Activated effector memory CD4-positive, alpha-beta T cell treated with Interleukin-2 at 50 U/mL for 16 hours (primary cell): ENCODE results near the gene IL17C.

Source experiments
- DNase-seq: peaks from one replicate; pipeline ENCODE4 v3.0.0-alpha.2; 2020

IL17C gene

DNA sequence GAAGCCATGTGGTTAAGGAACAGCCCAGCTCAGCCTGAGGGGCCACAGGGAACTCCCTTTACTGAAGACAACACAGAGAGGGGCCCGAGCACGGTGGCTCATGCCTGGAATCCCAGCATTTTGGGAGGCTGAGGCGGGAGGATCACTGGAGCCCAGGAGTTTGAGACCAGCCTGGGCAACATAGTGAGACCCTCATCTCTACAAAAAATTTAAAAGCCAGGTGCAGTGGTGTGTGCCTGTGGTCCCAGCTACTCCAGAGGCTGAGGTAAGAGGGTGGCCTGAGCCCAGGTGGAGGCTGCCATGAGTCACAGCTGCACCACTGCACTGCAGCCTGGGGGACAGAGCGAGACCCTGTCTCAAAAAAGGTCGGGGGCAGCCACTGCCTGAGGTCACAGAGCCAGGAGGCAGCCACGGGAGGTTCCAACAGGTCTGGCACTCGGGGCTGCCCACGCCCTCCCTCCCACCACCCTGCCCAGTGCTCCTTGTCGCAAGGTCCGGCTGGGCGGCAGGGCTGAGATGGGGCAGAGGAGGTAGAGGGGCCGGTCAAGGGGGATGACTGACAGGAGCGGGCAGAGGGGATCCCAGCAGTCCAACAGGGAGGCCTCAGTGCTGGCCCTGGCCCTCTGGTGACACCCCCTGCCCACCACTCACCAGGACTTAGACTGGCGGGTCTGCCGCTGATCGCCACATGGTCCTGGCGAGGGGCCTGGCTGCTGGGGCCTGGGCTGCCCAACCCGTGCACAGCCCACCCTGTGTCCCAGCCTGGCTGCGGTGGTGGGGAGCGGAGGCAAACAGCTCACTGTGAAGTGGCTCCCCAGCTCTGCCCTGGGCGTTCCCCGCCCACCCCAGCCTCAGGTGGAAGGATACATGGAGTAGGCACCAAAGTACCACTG lies 9.1 kb downstream of the IL17C start:
- DNase-seq = no peak

DNA sequence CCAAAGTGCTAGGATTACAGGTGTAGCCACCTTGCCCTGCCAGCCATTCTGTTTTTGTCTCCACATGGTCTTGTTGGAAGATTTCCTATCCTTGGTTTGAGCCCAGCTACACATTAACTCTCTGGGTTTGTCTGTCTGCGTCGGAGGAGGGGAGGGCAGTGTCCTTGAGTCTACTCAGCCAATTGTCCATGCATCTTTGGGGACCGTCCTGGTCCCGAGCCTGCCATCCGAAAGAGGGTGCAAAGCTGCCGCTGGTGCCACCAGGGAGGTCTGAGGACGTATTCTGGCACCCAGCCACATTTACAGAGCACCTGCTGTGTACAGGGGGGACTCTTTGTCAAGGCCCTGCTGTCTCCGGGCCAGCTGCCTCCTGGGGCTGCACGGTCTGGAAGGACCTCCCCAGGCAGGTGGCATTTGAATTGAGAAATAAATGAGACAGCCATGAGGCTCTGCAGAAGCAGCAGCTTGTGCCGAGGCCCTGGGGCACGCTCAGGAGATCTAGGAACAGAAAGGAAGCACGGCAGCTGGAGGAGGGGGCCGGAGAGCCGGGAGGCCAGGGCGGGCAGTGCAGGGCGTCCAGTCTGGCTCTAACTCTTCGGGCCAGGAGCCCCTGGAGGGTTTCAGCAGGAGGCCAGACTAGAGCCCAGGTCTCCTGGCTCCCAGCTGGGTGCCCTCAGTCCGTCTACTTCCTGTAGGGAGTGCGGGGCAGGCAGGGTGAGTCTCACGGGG lies 11.0 kb downstream of the IL17C start:
- DNase-seq = no peak

DNA sequence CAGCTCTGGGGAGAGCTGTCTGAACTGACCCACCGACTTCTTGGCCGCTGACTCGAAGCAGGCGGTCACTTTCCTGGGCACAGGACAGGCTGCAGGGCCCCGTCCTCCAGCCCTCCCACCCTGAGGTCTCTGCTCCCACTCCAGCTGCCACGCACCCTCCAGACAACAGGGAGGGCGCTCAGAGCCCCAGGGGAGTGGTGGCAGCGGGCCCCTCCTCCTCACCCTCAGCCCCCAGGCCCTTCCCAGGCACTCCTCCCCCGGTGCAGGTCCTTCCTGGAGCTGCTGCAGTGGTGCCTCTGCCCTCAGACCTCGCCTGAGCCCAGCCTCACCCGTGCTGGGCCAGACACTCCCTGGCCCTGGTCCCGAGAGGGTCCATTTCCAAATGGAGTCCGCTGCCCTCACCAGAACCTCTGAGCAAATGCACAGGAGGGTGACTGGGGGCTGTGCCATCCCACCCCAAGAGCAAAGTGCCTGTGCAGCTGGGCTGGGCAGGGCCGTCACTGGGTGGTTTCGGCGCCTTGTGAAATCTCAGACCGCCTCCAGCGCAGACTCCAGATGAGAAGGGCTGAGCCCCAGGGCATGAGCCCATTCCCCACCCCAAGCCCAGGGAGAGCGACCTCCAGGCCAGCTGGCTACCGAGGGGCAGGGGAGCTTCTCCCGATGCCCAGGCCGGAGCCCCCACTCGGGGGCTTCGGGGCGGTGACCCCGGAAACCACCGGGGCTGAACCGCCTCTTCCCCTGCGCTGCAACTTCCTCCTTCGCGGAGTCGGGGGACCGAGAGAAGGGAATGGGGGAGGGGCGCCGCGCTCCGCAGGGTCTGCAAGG lies 11.8 kb downstream of the IL17C start:
- no peak for DNase-seq

DNA sequence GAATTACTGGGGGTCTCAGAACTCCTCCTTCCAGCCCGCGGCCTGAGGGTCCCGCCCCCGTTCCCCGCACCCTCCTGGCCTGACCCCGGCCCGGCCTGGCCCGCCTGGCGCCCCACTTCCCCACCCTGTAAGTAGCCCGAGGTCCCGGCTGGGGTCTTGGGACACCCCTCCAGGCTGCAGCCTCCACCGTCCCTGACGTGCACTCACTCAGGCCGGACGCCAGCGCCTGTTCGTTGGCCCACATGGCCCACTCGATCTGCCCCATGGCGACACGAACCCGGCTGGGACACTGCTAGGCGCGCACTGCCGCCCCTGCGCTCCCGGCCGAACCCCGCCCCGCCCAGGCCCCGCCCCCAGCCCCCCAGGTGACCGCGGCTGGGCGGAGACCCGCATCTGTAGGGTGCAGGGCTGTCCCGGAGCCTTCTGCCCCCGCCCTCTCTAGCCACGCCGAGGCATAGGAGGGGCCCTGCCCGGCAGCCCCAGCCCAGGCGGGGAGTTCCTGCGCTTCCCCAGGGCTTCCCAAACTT lies 12.4 kb downstream of the IL17C start, which contains the start of gene CYBA:
CYBA (minus strand) TSS at position 305 of the 527 bp plus-strand sequence; CDS start at position 265, 40 bp downstream.
- peak; percentile 80 for DNase-seq

DNA sequence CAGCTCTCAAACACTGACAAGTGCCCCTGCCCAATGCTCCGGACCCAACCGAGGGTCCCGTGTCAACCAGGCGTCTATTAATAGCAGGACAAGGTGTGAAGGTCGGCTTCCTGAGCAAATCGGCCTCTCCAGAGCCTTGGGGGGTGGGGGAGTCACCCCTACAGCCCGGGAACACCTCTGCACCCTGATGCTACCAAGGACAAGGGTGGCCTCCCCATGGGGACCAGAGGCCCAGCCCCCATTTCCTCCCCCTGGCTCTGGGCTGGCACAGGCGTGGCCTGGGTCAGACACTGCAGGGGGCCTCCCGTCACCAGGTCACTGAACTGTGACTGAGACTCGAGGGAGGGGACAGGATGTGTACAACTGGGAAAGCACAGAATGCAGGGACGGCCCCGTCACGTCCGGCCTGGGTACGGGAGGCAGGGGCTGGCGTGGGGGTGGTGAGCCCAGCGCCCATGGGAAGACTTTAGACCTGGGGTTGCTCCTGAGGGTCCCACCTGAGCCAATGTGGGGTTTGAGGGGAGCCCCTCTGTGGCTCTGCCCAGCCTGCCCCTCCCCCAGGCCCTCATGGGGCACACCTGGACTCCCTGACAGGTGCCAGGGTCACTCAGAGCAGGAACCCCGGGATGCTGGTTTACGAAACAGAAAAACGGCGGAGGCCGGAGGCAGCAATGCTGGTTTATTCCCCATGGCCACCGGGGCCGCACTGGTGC lies 13.1 kb downstream of the IL17C start:
- DNase-seq = peak; percentile 55

DNA sequence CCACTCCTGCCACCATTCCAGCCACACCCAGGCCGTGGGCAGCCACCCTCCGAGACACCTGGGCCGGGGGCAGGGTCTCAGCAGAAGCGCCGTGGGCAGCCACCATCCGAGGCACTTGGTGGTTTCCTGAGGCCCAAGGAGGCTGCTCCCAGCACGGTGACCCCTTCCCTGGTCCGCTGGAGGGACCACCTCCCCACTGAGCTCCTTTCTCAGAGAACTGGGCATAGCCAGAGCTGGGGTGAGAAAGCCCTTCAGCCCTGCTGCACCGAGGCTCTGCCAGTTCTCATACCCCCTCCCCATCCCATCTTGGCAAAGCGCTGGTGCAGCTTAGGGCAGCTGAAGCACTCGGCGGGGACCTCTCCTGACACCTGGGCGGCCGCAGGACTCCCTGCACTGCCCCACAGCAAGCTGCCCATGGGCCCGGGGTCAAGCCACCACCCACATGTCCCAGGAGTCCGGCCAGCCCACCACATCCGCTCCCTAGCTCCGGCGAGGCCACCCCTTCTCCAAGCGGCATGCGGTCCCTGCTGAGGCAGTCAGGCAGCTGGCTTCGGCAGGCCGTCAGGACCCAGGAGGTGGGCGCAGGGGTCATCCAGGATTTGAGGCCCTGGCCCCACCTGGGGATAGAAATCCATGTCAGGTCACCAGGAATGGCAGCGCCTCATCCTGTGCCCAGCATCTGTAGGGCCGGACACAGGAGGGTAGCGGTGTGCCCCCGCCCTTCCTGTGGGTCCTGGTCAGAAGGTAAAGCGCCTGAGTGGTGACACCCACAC lies 13.8 kb downstream of the IL17C start:
- no peak for DNase-seq

DNA sequence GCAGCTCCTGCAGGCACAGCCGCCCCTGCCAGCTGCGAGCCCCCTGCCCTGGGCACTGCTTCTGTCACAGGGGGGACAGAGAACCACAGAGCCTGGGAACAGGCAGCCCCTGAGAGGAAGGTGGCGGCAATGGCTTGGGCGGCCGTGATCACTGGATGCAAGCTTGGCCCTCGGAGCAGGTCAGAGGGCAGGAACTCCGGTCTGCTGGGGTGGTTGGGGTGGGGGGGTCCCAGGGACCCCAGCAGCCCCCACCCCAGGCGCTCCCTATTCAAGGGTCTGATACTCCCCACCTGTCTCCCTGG lies 14.3 kb downstream of the IL17C start:
- DNase-seq = no peak

DNA sequence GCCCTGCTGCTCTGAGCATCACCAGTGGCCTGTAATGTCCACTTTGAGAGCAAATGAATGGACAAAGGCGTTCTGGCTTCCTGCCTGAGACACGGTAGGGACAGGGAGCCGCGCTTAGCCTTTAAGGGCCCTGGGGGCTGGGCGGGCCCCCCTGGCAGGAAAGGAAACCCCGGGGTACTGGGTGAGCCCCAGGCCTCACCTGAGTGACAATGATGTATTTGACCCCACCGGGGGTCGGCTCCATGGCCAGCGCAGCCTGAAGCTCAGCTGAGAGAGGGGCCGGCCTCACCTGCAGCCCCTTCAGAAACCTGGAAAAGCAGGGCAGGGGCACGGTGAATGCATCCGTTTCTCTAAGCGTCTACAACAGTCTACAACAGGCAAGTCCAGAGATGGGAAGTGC lies 14.7 kb downstream of the IL17C start:
- no peak for DNase-seq

DNA sequence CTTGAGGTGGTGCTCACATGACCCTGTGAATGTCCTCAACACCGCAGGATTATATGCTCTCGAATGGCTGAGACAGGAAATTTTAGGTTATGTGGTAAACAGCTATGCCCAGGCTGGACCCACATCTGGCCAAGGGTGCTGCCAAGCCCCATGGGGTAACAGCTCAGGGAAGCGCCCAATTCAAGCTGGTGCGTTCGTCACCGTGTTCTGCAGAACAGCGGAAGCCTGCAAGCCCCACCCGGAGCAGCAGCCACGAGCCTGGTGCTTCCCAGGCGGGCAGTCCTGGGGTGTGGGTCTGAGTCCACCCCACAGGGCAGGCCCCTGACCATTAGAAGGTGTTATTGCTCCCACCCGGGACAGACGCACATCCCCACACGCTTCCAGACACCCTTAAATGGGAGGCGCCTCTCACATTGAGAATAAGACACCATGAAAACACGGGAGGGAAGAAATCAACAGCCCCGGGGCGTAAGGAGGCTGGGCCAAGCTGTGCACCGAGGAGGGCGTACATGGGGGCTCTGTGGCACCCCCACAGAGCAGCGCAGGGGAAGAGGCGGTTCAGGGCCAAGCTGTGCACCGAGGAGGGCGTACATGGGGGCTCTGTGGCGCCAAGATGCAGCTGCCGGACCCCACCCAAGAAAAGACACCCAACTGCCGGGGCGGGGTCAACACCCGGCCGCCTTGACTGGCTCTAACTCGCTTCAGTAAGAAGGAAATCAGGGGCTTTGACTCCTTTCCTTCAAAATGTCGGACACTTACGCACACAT lies 15.4 kb downstream of the IL17C start:
- no peak for DNase-seq

DNA sequence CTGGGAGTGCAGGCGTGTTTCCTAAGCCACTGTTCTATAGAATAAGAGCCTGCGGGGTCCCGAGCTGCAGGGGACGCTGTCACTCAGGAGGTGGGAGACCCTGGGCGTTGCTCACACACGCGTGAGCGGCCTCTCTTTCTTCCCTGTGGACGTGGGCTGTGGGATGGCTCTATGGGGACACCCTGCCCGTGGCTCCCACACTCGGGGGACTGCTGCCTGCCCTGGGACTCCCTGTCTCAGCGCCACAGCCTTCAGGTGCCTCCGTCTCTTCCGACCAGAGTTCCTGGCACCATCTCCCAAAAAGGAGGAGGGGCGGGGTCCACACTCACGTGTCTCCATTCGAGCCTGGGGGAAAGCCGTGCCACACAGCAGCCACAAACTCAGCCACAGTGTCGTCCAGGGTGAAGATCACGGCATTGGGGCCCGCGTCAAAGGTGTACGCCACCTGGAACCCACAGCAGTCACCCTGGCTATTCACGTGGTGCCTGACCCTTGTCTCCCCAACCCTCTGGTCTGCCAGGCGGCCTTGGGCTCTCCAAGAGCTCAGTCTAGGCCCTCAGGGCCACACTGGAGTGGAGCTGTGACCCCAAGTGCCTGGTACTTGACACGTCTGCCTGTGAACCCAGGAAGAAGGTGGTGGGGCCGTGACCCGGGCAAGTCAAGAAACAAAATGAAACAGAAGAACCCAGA lies 16.1 kb downstream of the IL17C start:
- no peak for DNase-seq

DNA sequence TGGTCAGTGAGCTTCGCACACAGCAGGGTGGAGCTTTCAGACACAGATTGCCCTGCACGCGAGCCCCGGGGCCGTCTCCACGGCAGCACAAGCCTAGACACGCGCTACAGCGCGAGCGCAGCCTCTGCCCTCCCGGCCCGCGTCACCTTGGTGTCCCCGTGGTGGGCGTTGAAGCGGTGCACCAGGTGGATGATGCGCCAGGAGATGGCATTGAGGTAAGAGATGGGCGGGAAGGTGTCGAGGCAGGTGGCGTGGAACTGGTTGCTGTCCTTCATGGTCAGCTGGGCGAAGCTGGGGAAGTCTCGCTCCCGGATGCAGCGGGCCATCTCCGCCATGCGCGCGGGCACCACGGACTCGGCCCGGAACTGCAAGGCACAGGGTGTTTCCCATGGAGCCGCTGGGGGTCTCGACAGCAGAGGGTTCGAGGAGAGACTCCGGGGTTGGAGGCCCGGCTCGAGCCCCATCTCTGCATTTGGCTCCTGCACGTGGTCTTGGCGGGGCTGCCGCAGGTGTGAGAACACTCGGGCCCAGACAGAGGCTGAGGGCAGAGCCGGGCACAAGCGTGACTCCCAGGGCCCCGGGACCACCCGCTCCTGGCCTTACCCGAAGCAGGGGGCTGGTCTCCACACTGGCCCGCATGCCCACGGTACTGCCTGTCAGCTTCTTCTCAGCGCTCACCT lies 16.8 kb downstream of the IL17C start:
- no peak for DNase-seq

DNA sequence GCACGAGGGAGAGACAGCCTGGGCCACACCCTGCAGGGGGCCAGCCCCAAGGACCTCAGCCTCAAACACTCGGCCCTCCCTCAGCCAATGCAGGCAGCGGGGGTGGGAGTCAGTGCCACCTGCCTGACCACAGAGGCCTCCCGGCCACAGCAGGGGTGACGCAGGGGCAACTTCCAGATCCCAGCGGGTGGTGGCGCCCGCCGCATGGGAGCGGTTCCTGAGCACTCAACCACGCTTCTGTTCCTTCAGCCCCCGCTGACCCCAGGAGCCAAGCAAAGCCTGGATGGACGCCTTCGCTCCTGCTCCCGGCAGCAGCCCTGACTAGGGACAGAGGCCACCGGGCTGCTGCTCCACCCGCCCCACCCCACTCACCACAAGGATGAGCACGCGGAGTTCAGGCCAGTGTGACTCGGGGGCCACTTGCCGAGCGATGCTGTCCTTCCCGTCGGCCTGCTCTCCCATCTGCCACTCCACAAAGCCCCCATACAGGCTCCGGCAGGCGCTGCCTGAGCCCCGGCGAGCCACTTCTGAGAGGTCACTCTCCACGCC lies 17.4 kb downstream of the IL17C start:
- DNase-seq = no peak

DNA sequence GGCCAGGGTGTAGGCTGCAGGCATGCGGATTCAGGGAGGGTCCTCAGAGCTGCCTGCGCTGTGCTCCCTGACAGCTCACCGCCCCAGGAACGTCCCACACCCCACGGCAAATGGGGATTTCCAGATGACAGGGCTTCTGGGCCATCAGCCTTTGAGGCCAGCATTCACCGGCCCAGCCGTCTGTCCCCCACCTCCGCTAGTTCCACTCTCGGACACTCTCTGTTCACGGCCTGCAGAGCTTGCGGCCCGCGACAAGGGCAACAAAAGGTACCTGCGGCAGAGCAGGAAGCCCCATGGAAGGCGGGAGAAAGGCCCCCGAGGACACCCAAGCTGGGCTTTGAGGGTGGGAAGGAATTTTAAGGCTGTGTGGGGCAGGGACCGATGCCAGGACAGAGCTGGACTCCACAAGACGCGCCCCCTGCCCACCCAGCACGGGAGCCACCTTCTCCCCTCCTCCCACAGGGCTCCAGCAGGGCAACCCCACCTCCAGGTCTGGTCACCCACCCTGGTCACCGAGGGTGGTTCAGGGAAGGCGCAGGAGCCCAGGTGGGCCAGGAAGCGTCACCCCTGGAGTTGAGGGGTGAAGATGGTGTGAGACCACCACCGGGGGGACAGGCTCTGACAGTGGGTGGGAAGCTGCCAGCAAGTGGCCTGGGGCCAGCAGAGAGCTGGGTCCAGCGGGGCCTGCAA lies 18.1 kb downstream of the IL17C start:
- no peak for DNase-seq

DNA sequence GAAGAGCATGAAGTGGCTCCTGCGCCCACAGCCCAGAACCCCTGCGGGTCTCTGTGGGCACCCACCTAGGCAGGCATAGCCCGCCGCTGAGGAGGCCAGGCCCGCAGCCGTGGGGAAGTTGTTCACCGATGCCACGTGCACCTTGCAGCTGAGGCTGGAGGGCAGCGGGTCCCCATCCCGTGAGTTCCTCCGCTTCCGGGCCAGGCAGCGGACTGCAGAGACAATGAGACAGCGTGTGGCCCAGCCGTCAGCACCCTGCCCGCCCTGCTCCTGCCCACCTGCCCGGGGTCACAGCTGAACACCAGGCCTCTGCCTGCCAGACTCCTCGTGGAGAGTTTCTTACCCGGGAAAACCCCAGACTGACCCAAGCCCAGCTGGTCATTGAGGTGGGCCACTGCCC lies 19.0 kb downstream of the IL17C start:
- no peak for DNase-seq

DNA sequence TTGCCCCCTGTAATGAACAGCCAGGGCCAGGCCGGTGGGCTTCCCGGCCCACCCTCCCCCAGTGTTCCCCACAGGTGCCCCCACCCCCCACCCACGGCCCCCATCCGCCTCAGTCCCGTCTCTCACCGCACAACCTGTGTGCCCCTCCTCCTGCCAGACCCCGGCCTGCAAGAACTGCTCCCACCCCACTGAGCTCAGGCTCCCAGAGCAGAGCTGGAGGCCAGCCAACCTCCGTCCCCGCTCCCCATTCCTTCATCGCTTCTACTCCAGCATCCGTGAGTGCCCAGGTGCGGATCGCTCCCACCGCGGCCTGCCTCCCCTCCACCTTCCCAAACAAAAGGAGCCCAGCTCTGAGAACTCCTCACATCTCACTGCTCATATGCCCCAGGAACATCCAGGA lies 20.3 kb downstream of the IL17C start:
- no peak for DNase-seq

DNA sequence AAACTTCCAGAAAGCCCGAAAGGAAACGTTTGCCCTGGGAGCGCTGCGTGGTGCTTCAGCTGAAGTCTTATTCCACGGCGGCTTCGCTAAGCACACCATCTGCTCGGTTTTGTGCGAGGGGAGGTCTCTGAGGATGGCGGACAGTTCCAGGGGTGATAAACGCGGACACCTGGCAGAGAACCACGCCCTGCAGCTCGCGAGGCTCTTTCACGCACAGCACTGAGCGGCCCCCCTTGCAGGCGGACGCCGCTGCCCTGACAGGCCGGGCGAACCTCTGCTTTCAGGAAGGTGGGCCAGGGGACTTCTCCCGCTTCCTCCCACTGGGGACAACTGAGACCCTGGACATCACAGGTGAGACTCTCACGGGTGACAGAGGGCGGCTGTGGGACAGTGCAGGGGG lies 20.8 kb downstream of the IL17C start:
- DNase-seq = no peak

DNA sequence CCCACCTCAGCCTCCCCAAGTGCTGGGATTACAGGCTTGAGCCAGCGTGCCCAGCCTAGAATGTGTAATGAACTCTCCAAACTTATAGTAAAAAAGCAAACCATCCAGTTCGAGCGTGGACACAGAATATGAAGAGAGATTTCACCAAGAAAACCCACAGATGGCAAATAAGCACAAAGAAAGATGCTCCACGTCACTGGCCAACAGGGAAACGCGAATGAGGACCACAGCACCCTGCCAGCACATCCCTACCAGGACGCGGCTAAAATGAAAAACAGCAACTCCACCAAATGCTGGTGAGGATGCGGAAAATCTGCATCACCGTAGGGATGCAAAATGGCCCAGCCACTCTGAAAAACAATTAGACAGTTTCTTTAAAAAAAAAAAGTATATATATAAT lies 23.1 kb downstream of the IL17C start:
- DNase-seq = no peak

DNA sequence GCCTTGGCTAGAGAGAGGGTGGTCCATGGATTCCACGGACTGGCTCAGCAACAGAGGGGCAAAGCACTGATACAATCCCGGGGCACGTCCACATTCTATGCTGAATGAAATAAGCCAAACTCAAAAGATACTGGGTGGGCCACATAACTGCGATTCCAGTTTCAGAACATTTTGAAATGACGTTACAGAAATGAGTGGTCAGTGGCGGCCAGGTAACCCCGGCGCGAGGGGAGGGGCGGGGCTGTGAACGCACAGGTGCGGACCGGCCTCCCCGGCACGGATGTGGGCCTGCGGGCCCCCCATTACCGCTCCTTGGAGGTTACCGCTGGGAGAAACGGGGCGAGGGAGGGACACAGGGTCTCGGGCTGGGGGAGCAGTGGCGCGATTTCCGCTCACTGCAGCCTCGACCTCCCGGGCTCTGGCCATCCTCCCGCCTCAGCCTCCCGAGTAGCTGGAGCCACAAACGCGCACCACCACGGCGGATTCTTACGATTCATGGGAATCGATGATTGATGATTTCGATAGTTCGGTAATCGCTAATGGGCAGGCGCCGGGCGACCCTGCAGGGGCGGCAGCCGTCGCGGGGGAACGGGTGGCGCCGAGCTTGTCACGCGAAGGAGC lies 24.0 kb downstream of the IL17C start:
- DNase-seq = no peak
